T-helper 1 cell treated with Interleukin-12 subunit alpha and Interleukin-12 subunit beta and Interleukin-4 antibody, amounts not matched to agents 30 μg/mL and 1 μg/mL, for 36 hours (primary cell): ENCODE results near the gene SNAPC5.
A peak's percentile ranks its signal among the peaks of the same experiment; 100 is the strongest.

ENCODE experiments used
- H3K27ac Mint-ChIP-seq: one replicate; pipeline ENCODE4 v1.8.0; 2021; ENCODE audit warnings: mild to moderate bottlenecking, mixed read lengths
- H3K27me3 Mint-ChIP-seq: one replicate; pipeline ENCODE4 v1.8.0; 2021; ENCODE audit warnings: low read depth, mixed read lengths
- H3K36me3 Mint-ChIP-seq: one replicate; pipeline ENCODE4 v1.8.0; 2021; ENCODE audit warnings: low read depth, mixed read lengths
- H3K4me1 Mint-ChIP-seq: one replicate; pipeline ENCODE4 v1.8.0; 2021; ENCODE audit warnings: low read depth, mixed read lengths
- H3K4me3 Mint-ChIP-seq: one replicate; pipeline ENCODE4 v1.8.0; 2021; ENCODE audit warnings: mild to moderate bottlenecking, moderate library complexity, mixed read lengths
- H3K9me3 Mint-ChIP-seq: one replicate; pipeline ENCODE4 v1.8.0; 2021; ENCODE audit warnings: mixed read lengths

SNAPC5 gene, protein sequence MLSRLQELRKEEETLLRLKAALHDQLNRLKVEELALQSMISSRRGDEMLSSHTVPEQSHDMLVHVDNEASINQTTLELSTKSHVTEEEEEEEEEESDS

GRCh38 chr15:66497502-66498455 is at the start of gene SNAPC5:
SNAPC5 (minus strand) TSS chr15:66497762; CDS start chr15:66497731, 31 bp downstream.
- peaks cover 39% of the 10 kb centered on the region for H3K4me1 Mint-ChIP-seq
- H3K4me3 Mint-ChIP-seq = peak within 1 kb of the TSS; percentile 96
- peaks cover 67% of the 10 kb centered on the region for H3K36me3 Mint-ChIP-seq
- no peaks in the 10 kb centered on the region for H3K9me3 Mint-ChIP-seq
- H3K27me3 Mint-ChIP-seq = no peaks in the 10 kb centered on the region
- peak within 1 kb of the TSS; percentile 98 for H3K27ac Mint-ChIP-seq

GRCh38 chr15:66545255-66545654 is 47.7 kb upstream of the SNAPC5 start:
- H3K4me3 Mint-ChIP-seq = no peak overlapping the region
- H3K27ac Mint-ChIP-seq = no peak overlapping the region
- H3K9me3 Mint-ChIP-seq = no peaks in the 10 kb centered on the region

GRCh38 chr15:66542896-66543295 is 45.3 kb upstream of the SNAPC5 start:
- Mint-ChIP-seq H3K27me3 (no peaks in the 10 kb centered on the region), H3K9me3 (no peaks in the 10 kb centered on the region), H3K4me3 (no peak overlapping the region), H3K4me1 (peaks cover 3% of the 10 kb centered on the region), H3K36me3 (peaks cover 23% of the 10 kb centered on the region), H3K27ac (no peak overlapping the region)

More at GRCh38 chr15:66545255-66545654, 47.7 kb upstream of the SNAPC5 start:
- peaks cover 18% of the 10 kb centered on the region for H3K36me3 Mint-ChIP-seq
- H3K27me3 Mint-ChIP-seq = no peaks in the 10 kb centered on the region
- H3K4me1 Mint-ChIP-seq = peaks cover 3% of the 10 kb centered on the region

DNA sequence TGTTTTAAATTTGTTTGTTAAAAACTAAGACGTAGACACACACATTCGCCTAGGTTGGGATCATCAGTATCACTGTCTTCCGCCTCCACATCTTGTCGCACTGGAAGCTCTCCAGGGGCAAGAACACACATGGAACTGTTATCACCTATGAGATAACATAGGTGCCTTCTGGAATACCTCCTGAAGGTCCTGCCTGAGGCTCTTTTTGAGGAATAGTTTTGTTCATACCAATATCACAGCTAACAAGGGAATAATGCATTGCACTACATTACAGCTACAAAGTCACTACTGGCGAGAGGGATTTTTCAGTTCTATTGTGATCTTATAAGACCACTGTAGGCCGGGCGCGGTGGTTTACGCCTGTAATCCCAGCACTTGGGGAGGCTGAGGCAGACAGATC is 37.5 kb upstream of the SNAPC5 start:
- no peaks in the 10 kb centered on the region for H3K27me3 Mint-ChIP-seq
- H3K36me3 Mint-ChIP-seq = peaks cover 16% of the 10 kb centered on the region
- H3K4me3 Mint-ChIP-seq = no peak overlapping the region
- H3K9me3 Mint-ChIP-seq = no peaks in the 10 kb centered on the region
- H3K27ac Mint-ChIP-seq = no peak overlapping the region
- H3K4me1 Mint-ChIP-seq = no peaks in the 10 kb centered on the region

DNA sequence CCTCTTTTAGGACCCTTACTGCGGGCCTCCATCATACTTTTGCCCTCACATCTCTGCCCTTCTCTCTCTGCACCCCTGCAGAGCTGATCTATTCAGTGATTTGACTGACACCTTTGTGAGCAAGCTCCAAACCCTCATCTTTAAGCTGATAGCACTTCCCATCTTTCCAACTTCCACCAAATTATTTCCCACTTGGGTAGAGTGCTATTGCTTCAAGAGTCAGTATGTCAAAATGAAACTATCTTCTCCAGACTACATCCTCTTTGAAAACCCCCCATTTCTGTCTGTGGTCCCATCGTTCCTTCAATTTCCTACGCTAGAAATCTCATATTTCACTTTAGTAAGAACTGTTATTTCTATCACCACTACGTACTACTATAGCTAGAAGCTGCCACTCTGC is 27.3 kb upstream of the SNAPC5 start:
- Mint-ChIP-seq H3K4me1 (peaks cover 6% of the 10 kb centered on the region), H3K9me3 (no peaks in the 10 kb centered on the region), H3K4me3 (no peak overlapping the region), H3K36me3 (peaks cover 22% of the 10 kb centered on the region), H3K27me3 (no peaks in the 10 kb centered on the region), H3K27ac (no peak overlapping the region)

GRCh38 chr15:66523926-66524325 is 26.4 kb upstream of the SNAPC5 start:
- Mint-ChIP-seq H3K4me1 (peaks cover 6% of the 10 kb centered on the region), H3K36me3 (peaks cover 18% of the 10 kb centered on the region), H3K9me3 (no peaks in the 10 kb centered on the region), H3K27me3 (no peaks in the 10 kb centered on the region), H3K27ac (no peak overlapping the region), H3K4me3 (no peak overlapping the region)

- H3K9me3 Mint-ChIP-seq = no peaks in the 10 kb centered on the region
- peaks cover 2% of the 10 kb centered on the region for H3K4me1 Mint-ChIP-seq
- peaks cover 24% of the 10 kb centered on the region for H3K36me3 Mint-ChIP-seq
- no peaks in the 10 kb centered on the region for H3K27me3 Mint-ChIP-seq
- H3K4me3 Mint-ChIP-seq = no peak overlapping the region
- no peak overlapping the region for H3K27ac Mint-ChIP-seq
These were observed 18.4 kb upstream of the SNAPC5 start for GRCh38 chr15:66515901-66516322.

DNA sequence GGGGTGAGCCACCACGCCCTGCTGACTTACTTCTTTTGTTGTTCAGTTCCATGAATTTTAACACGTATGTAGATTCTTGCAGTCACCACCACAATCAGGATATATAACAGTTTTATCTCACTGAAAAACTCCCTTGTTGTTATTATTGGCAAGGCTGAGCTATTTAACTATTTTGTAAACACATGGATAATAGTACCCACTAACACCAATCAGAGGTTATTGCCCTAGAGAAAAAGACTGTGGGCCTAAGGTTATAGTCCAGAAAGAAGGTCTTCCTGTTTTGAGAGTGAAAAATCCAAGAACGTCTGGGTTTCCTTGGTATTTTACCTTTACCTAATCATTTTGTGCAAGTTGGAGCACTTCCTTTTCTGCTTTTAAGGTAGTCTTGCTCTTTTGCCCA is 17.0 kb upstream of the SNAPC5 start:
- H3K4me3 Mint-ChIP-seq = no peak overlapping the region
- H3K4me1 Mint-ChIP-seq = peaks cover 2% of the 10 kb centered on the region
- peaks cover 24% of the 10 kb centered on the region for H3K36me3 Mint-ChIP-seq
- H3K27ac Mint-ChIP-seq = no peak overlapping the region
- no peaks in the 10 kb centered on the region for H3K27me3 Mint-ChIP-seq
- H3K9me3 Mint-ChIP-seq = no peaks in the 10 kb centered on the region

DNA sequence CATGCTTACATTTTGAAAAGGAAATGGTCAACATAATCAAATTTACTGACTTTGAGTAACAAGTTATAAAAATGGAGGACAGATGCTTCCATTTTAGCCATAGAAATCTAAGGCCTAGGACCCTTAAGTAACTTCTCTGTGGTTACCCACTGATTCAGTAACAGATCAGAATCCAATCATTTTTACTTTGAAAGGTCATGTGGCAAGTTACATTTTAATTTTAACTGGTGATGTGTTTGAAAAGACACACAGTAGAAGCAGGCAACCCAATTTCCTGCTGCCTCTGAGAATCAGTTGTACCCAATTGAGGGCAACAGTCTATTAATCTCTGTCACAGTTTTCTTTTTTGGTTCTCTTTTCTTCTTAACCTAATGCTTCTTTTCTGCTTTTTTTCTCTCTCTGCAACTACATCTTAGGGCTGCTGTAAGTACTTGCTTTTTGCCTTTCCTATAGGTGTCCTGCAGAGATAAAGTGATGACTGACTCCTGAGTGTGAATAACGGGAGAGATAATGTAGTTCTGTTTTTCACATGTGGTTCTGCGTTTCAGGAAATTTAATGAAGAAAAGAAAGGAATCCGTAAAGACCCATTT is 10.8 kb upstream of the SNAPC5 start:
- Mint-ChIP-seq H3K27me3 (no peaks in the 10 kb centered on the region), H3K4me1 (peaks cover 24% of the 10 kb centered on the region), H3K27ac (peak overlapping the region; percentile 13), H3K4me3 (no peak overlapping the region), H3K9me3 (no peaks in the 10 kb centered on the region), H3K36me3 (peaks cover 14% of the 10 kb centered on the region)

DNA sequence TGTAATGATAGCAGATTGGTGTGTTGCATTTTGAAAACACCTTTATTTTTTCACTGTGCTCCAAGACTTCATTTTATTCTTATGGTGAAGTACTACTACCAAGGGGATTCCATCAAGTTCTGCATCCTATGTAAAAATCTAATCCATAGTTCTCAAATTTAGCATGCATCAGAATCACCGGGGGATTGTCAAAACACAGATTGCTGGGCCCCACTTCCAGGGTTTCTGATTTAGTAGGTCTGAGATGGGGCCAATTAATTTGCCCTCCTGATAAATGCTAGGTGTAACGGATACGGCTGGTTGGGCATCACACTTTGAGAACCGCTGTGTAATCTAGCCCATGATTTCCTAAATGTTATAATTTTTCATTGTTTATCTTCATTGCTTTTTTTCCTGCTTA is 8.3 kb upstream of the SNAPC5 start:
- H3K27ac Mint-ChIP-seq = peak overlapping the region; percentile 99
- H3K4me1 Mint-ChIP-seq = peaks cover 33% of the 10 kb centered on the region
- no peaks in the 10 kb centered on the region for H3K9me3 Mint-ChIP-seq
- no peaks in the 10 kb centered on the region for H3K27me3 Mint-ChIP-seq
- peak overlapping the region; percentile 100 for H3K4me3 Mint-ChIP-seq
- peaks cover 38% of the 10 kb centered on the region for H3K36me3 Mint-ChIP-seq

DNA sequence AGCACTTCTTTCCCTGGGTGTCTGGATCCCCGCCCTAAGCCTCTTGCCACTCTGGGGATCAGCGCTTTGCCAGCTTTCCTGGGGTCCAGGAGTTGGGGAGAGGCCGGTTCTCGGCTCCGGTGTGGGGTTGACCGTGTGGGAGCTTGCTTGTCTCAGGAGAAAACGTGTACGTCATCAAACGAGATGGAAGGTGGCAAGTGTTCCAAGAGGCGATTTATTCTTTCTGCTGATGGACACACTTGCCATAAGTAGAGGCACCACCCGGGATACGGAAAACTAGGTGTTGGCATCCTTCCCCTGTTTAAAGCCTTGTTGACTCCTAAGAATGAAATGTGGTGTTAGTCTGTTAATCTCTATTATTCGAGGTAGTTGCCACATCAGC is 7.9 kb upstream of the SNAPC5 start:
- H3K36me3 Mint-ChIP-seq = peaks cover 41% of the 10 kb centered on the region

DNA sequence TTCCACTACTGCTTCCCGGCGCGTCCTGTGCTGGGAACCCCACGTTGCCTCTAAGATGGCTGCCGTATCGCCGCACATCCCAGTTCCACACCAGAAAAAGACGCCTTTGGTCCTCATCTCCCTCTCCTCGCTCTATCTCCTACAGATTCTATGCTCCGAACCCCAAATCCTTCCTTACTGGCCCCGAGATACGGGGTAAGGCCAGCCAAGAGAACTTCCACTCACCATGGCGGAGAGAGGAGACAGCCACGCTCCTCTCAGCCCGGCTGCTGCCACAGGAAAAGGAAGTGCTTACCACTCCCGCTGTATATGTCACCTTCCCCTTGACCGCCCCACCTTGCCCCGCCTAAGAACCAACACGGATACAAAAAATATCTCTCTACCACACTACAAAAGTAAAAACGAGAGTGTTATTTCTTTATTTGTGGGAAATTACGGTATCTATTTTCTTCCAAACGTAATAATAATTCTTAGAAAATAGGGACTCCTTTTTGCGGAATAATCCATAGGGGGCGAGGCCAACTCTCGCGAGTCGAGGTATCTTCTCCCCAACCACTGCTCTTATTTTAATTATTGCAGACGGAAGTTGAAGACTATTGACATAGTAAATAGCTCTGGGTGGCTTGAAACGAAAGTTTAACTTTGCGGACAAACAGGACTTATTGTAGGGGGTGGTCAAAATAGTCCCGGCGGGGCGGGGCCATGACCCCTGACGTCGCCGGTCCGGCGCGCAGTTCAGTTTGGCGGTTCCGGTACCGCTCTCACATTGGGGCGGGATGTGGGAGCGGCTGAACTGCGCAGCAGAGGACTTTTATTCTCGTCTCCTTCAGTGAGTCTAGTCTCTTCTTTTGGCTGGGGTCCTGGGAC is 7.2 kb upstream of the SNAPC5 start, which contains the start of the genes RPL4 and ZWILCH:
TSS of gene RPL4 (minus strand) at position 293 of the 867 bp plus-strand sequence. CDS start at position 228, 65 bp downstream.
TSS of gene ZWILCH (plus strand) at position 764 of the 867 bp plus-strand sequence. CDS start at position 777, 13 bp downstream.
- H3K4me1 Mint-ChIP-seq = peaks cover 37% of the 10 kb centered on the region
- no peaks in the 10 kb centered on the region for H3K27me3 Mint-ChIP-seq
- H3K4me3 Mint-ChIP-seq = peak within 1 kb of the TSS; percentile 100
- peak within 1 kb of the TSS; percentile 99 for H3K27ac Mint-ChIP-seq
- peaks cover 47% of the 10 kb centered on the region for H3K36me3 Mint-ChIP-seq
- H3K9me3 Mint-ChIP-seq = no peaks in the 10 kb centered on the region

More for the DNA sequence above, 7.9 kb upstream of the SNAPC5 start:
- Mint-ChIP-seq H3K27me3 (no peaks in the 10 kb centered on the region), H3K27ac (peak overlapping the region; percentile 99), H3K4me3 (peak overlapping the region; percentile 100), H3K9me3 (no peaks in the 10 kb centered on the region), H3K4me1 (peaks cover 33% of the 10 kb centered on the region)

GRCh38 chr15:66503780-66504562 is 6.4 kb upstream of the SNAPC5 start:
- Mint-ChIP-seq H3K27ac (peak overlapping the region; percentile 99), H3K4me1 (peaks cover 40% of the 10 kb centered on the region), H3K9me3 (no peaks in the 10 kb centered on the region), H3K36me3 (peaks cover 52% of the 10 kb centered on the region), H3K4me3 (peak overlapping the region; percentile 100), H3K27me3 (no peaks in the 10 kb centered on the region)
